VCaP (cell line): ENCODE results near the gene BTBD6.

Experiments used
- H3K27ac ChIP-seq: fragments of 450-650 bp; 2 replicates; pipeline ENCODE4 v1.5.1; 2017
- CTCF ChIP-seq: fragments of 450-650 bp; conservative IDR thresholded peaks from 2 replicates; pipeline ENCODE4 v1.5.1; 2017; ENCODE audit warnings: mild to moderate bottlenecking, moderate library complexity

BTBD6 gene

GRCh38 chr14:105248368-105249181 lies at the start of gene BTBD6:
Gene BTBD6 (plus strand): TSS chr14:105248533. CDS start chr14:105248712, 179 bp downstream.
- TF ChIP-seq CTCF: peak; percentile 58
- peak within 1 kb of the TSS; percentile 90 for H3K27ac ChIP-seq

- H3K27ac ChIP-seq: no peak overlapping the region
- TF ChIP-seq CTCF: no peak
These were observed 49.7 kb upstream of the BTBD6 start for GRCh38 chr14:105198588-105198987.

GRCh38 chr14:105199093-105199492 lies 49.2 kb upstream of the BTBD6 start:
- H3K27ac ChIP-seq: no peak overlapping the region
- no peak for TF ChIP-seq CTCF

- TF ChIP-seq CTCF: no peak
- H3K27ac ChIP-seq: no peak overlapping the region
These were observed 48.3 kb upstream of the BTBD6 start for GRCh38 chr14:105200074-105200473.

- H3K27ac ChIP-seq: no peak overlapping the region
- no peak for TF ChIP-seq CTCF
These were observed 47.7 kb upstream of the BTBD6 start for GRCh38 chr14:105200641-105201040.

GRCh38 chr14:105201156-105201924 lies 47.0 kb upstream of the BTBD6 start:
- H3K27ac ChIP-seq: no peak overlapping the region
- peak; percentile 21 for TF ChIP-seq CTCF

- TF ChIP-seq CTCF: no peak
- no peak overlapping the region for H3K27ac ChIP-seq
These were observed 46.3 kb upstream of the BTBD6 start for GRCh38 chr14:105201925-105202513.
